Measurements from ENCODE around the gene TMEM163. TPM values are rescaled to one million over a fixed set of nuclear protein-coding genes. Genes with fewer than 3 reads are reported as not detected.

TMEM163 gene
- total and polyA plus RNA-seq, 2 of the 13 experiments (the other 11 are each of a cell fraction or from before 2014, with no cell fraction given) = 0.05 TPM; not detected in 1

DNA sequence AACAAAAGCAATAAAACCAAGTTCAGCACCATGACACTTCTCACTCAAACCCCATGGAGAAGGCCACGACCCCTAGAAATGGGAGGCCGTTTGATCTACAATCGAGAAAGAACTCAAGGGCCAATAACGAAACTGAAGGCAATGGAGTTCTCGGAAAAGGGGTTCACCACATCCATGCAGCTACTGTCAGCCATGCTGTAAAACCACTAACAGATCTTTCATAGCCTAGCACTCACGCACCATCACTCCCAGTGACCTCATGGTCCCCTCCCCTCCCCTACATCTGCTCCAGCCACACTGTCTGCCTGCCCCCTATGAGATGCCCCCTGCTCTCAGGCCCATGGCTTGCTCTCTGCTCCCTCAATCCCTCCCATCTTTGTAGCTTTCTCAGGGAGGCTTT, 135.3 kb downstream of the TMEM163 start:
- H3K9ac ChIP-seq (ENCODE audit: insufficient read depth, low read depth, low read length) = no peak overlapping the region
- TF ChIP-seq ZNF720 (CRISPR knock-in tag; IDR thresholded peaks at IDR 0.05) (no peak), MBD4 (IDR thresholded peaks at IDR 0.05; ENCODE audit: borderline replicate concordance, low read length) (no peak), ZFP36L2 (CRISPR knock-in tag; IDR thresholded peaks at IDR 0.05) (no peak)
- H3K4me2 ChIP-seq (ENCODE audit: low read depth, low read length) = no peak overlapping the region
- BruUV-seq (replicated peaks) = no TSS peak
- no peak for DNase-seq (ENCODE audit: low spot score)
- H2AFZ ChIP-seq (ENCODE audit: low read length) = no peak overlapping the region
- no peaks in the 10 kb centered on the region for H3K79me2 ChIP-seq (ENCODE audit: insufficient read depth, low read length)
- CTCF ChIA-PET (ENCODE audit: low intra/inter-chr PET ratio, low total read pairs) = no interaction called here
- intact Hi-C loops (cut with micrococcal nuclease; ENCODE audit: unreplicated experiment) (no loop called here), in situ Hi-C loops (cut with HindIII; ENCODE audit: extremely low pct_ligation_motif_present, low pct_unique_long_range_greater_than_20kb) (no loop called here)
- POLR2A ChIA-PET = no interaction called here
- ATAC-seq = no peak
- H3K36me3 ChIP-seq (replicated peaks in 1 of 2; ENCODE audit: control insufficient read depth in 1 of 2, insufficient read depth in 2 of 2, low read length in 2 of 2) = no peaks in the 10 kb centered on the region
- H4K20me1 ChIP-seq (ENCODE audit: insufficient read depth, low read length) = no peaks in the 10 kb centered on the region
- H3K4me1 ChIP-seq (ENCODE audit: insufficient read depth, low read length) = peaks cover 13% of the 10 kb centered on the region
- no peaks in the 10 kb centered on the region for H3K9me3 ChIP-seq (ENCODE audit: low read length)
- 29% methylated on average over 6 of the region's 6 CpGs for WGBS (ENCODE audit: low lambda C conversion rate)
- no peak overlapping the region for H3K4me3 ChIP-seq (replicated peaks in 1 of 3; ENCODE audit: insufficient read depth in 1 of 3, low read depth in 2 of 3, low read length in 3 of 3)
- FAIRE-seq = no peak
- H3K27ac ChIP-seq (ENCODE audit: extremely low read length, insufficient read depth, low read length) = no peak overlapping the region
- H3K27me3 ChIP-seq (ENCODE audit: control insufficient read depth in 1 of 2, insufficient read depth in 2 of 2, low read length in 2 of 2) = peaks cover 0 to 5% of the 10 kb centered on the region in 2 experiments; a peak in 1 of 5 replicates

DNA sequence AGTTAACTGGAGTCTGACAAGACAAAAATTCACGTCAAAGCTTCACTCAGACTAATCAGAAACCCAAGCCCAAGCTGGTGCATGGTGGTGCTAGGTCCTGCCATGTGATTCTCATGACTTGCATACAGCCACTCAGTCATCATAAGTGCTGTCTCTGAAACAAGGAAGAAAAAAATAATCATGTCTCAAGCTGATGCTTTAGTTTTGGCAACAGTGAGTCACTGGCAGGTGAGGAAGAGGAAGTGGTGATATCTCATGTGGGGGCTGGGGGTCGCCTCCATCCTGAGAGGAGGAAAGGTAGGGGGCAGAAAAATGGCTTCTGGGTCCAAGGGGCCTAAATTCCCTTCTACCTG, 136.3 kb downstream of the TMEM163 start:
- 2% methylated on average over 2 of the region's 2 CpGs for WGBS (ENCODE audit: low lambda C conversion rate)
- H4K20me1 ChIP-seq (ENCODE audit: insufficient read depth, low read length) = no peaks in the 10 kb centered on the region
- intact Hi-C loops (cut with micrococcal nuclease; ENCODE audit: unreplicated experiment) (no loop called here), in situ Hi-C loops (cut with HindIII; ENCODE audit: extremely low pct_ligation_motif_present, low pct_unique_long_range_greater_than_20kb) (no loop called here)
- ATAC-seq (peak; percentile 32; the same call in 2 of the 3 replicates), DNase-seq (ENCODE audit: low spot score) (no peak), FAIRE-seq (no peak)
- no peaks in the 10 kb centered on the region for H3K9me3 ChIP-seq (ENCODE audit: low read length)
- no peaks in the 10 kb centered on the region for H3K36me3 ChIP-seq (replicated peaks in 1 of 2; ENCODE audit: control insufficient read depth in 1 of 2, insufficient read depth in 2 of 2, low read length in 2 of 2)
- peaks cover 4% of the 10 kb centered on the region; the same call in 1 of the 2 replicates for H3K4me1 ChIP-seq (ENCODE audit: insufficient read depth, low read length)
- H3K9ac ChIP-seq (ENCODE audit: insufficient read depth, low read depth, low read length) = no peak overlapping the region
- H3K27ac ChIP-seq (ENCODE audit: extremely low read length, insufficient read depth, low read length) = no peak overlapping the region
- no peak overlapping the region for H3K4me2 ChIP-seq (ENCODE audit: low read depth, low read length)
- ChIA-PET POLR2A (no interaction called here), CTCF (ENCODE audit: low intra/inter-chr PET ratio, low total read pairs) (no interaction called here)
- H3K79me2 ChIP-seq (ENCODE audit: insufficient read depth, low read length) = no peaks in the 10 kb centered on the region
- H3K4me3 ChIP-seq (replicated peaks in 1 of 3; ENCODE audit: insufficient read depth in 1 of 3, low read depth in 2 of 3, low read length in 3 of 3) = no peak overlapping the region
- peaks cover 0 to 9% of the 10 kb centered on the region in 2 experiments; a peak in 1 of 5 replicates for H3K27me3 ChIP-seq (ENCODE audit: control insufficient read depth in 1 of 2, insufficient read depth in 2 of 2, low read length in 2 of 2)
- no TSS peak for BruUV-seq (replicated peaks)
- H2AFZ ChIP-seq (ENCODE audit: low read length) = no peak overlapping the region
- TF ChIP-seq JUN (CRISPR knock-in tag; IDR thresholded peaks at IDR 0.05) (no peak), YEATS2 (CRISPR knock-in tag; IDR thresholded peaks at IDR 0.05; ENCODE audit: borderline replicate concordance) (no peak), SOX5 (CRISPR knock-in tag; IDR thresholded peaks at IDR 0.05; ENCODE audit: borderline replicate concordance) (no peak), SNAPC5 (CRISPR knock-in tag; IDR thresholded peaks at IDR 0.05; ENCODE audit: borderline replicate concordance) (no peak), ZNF567 (CRISPR knock-in tag; IDR thresholded peaks at IDR 0.05; ENCODE audit: borderline replicate concordance) (no peak), ELF3 (CRISPR knock-in tag; IDR thresholded peaks at IDR 0.05) (no peak), NFE2L2 (IDR thresholded peaks at IDR 0.05; ENCODE audit: low read length) (no peak), SP1 (IDR thresholded peaks at IDR 0.05) (no peak), SP1 (CRISPR knock-in tag; IDR thresholded peaks at IDR 0.05) (no peak), PHF21A (CRISPR knock-in tag; IDR thresholded peaks at IDR 0.05) (no peak), ZBTB10 (CRISPR knock-in tag; IDR thresholded peaks at IDR 0.05; ENCODE audit: borderline replicate concordance) (no peak), ISL2 (CRISPR knock-in tag; IDR thresholded peaks at IDR 0.05) (no peak), IRX3 (CRISPR knock-in tag; IDR thresholded peaks at IDR 0.05; ENCODE audit: borderline replicate concordance, low read depth) (no peak)

All from HepG2 (cell line).